Endothelial cell of umbilical vein (primary cell): ENCODE data around the gene GTF3C1.

Experiments used
- CTCF ChIP-seq, 2 donors: IDR thresholded peaks; 1 replicate in 1 of 2; 2 replicates in 1 of 2; pipeline ENCODE4 v1.5.1; 2011; ENCODE audit warnings: low read length in 2 of 2, mild to moderate bottlenecking in 2 of 2, moderate library complexity in 2 of 2, control low read depth in 1 of 2, inconsistent platforms in 1 of 2, low read depth in 1 of 2; ENCODE audit not compliant: insufficient read depth in 1 of 2; ENCODE audit errors: extremely low read depth in 1 of 2
- MYC ChIP-seq: IDR thresholded peaks from one replicate; pipeline ENCODE4 v1.6.1; 2011; ENCODE audit warnings: mild to moderate bottlenecking, low read depth, low read length
- POLR2A ChIP-seq: IDR thresholded peaks from 2 replicates; pipeline ENCODE4 v1.6.1; 2012; ENCODE audit warnings: low read depth, mild to moderate bottlenecking, control low read depth, low read length

DNA sequence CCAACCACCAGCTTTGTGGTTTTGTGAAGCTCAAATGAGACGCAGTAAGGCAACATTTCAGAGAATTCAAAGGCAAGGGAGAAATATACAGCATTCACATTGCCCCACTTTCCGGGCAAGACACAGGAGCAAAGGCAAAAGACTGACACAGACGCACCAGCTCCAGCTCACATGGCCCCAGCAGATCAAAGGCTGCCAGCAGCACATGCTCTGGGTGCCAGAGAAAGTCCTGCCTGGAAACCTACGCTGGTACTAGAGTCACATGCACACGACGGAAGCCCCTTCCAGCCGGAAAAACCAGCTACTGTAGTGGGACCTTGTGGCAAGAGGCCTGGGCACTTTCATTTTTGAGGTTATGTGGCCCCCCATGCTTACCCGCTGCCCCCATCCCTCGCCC, 50.1 kb downstream of the GTF3C1 start:
- TF ChIP-seq CTCF (IDR thresholded peaks at IDR 0.05; ENCODE audit: extremely low read depth in 1 of 2, insufficient read depth in 1 of 2, low read depth in 1 of 2, low read length in 2 of 2) = no peak
- TF ChIP-seq MYC = no peak
- no peak for TF ChIP-seq POLR2A
